RWPE2 (cell line): ENCODE measurements around the gene ITLN2.
"Not testable (repeated sequence)": the region's sequence is repeated elsewhere in the genome, so short reads cannot be mapped to it uniquely, and the experiment has no call there.

Source experiments
- ATAC-seq: fragments of 200-7000 bp; cut with Tn5 transposase; 3 replicates; pipeline ENCODE4 v1.9.1; 2021; ENCODE audit warnings: low read depth
- DNase-seq: peaks from one replicate; pipeline ENCODE4 v3.0.0-alpha.2; 2020; ENCODE audit warnings: low spot score
- H3K27ac ChIP-seq: fragments of 450-650 bp; 2 replicates; pipeline ENCODE4 v1.5.1; 2017; ENCODE audit warnings: mild to moderate bottlenecking; ENCODE audit not compliant: poor library complexity, severe bottlenecking
- H3K27me3 ChIP-seq: fragments of 250-450 bp; sonication (Bioruptor Pico); 2 replicates; pipeline ENCODE4 v1.5.1; 2021; ENCODE audit warnings: mild to moderate bottlenecking, moderate library complexity; ENCODE audit not compliant: insufficient read depth, poor library complexity, severe bottlenecking
- H3K36me3 ChIP-seq: fragments of 250-450 bp; sonication (Bioruptor Pico); 2 replicates; pipeline ENCODE4 v1.5.1; 2020; ENCODE audit warnings: low read depth, mild to moderate bottlenecking, moderate library complexity
- H3K4me1 ChIP-seq: fragments of 250-450 bp; sonication (Bioruptor Pico); 2 replicates; pipeline ENCODE4 v1.5.1; 2021; ENCODE audit warnings: mild to moderate bottlenecking, moderate library complexity; ENCODE audit not compliant: insufficient read depth, poor library complexity, severe bottlenecking
- H3K4me3 ChIP-seq: fragments of 250-450 bp; sonication (Bioruptor Pico); 2 replicates; pipeline ENCODE4 v1.5.1; 2021; ENCODE audit warnings: mild to moderate bottlenecking, moderate library complexity; ENCODE audit not compliant: severe bottlenecking
- H3K9me3 ChIP-seq: fragments of 250-450 bp; sonication (Bioruptor Pico); 2 replicates; pipeline ENCODE4 v1.5.1; 2021; ENCODE audit warnings: mild to moderate bottlenecking, moderate library complexity; ENCODE audit not compliant: severe bottlenecking
- CTCF ChIP-seq: fragments of 450-650 bp; IDR thresholded peaks from one replicate; pipeline ENCODE4 v1.5.1; 2017; ENCODE audit warnings: mild to moderate bottlenecking, moderate library complexity; ENCODE audit not compliant: poor library complexity, severe bottlenecking

ITLN2 gene

GRCh38 chr1:160901768-160902167 is 52.8 kb downstream of the ITLN2 start:
- Histone ChIP-seq H3K36me3 (no peaks in the 10 kb centered on the region), H3K4me3 (no peak overlapping the region), H3K27ac (no peak overlapping the region), H3K27me3 (no peaks in the 10 kb centered on the region), H3K9me3 (no peaks in the 10 kb centered on the region), H3K4me1 (no peaks in the 10 kb centered on the region)
- DNase-seq (no peak), ATAC-seq (no peak)
- TF ChIP-seq CTCF = no peak

DNA sequence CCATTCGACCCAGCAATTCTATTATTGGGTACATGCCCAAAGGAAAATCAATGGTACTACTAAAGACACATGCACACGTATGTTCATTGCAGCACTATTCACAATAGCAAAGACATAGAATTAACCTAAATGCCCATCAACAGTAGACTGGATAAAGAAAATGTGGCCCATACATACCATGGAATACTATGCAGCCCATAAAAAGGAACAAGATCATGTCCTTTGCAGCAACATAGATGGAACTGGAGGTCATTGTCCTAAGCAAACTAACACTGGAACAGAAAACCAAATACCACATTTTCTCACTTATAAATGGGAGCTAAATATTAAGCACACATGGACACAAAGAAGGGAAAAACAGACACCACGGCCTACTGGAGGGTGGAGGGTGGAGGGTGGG is 53.9 kb downstream of the ITLN2 start:
- H3K4me1 ChIP-seq, DNase-seq, H3K9me3 ChIP-seq, H3K4me3 ChIP-seq, H3K27ac ChIP-seq, ATAC-seq, H3K36me3 ChIP-seq, H3K27me3 ChIP-seq: not testable (repeated sequence)
